HepG2 (cell line): ENCODE measurements around the gene RTN4RL2. TPM values are rescaled to one million over a fixed set of nuclear protein-coding genes. Genes with fewer than 3 reads are reported as not detected.

Experiments
- ARID3A ChIP-seq: IDR thresholded peaks from 2 replicates; pipeline ENCODE4 v1.6.1; 2012; ENCODE audit warnings: low read depth, low read length, improper control_type of control experiment
- BRD4 ChIP-seq: sonication (generic); formaldehyde crosslinking; IDR thresholded peaks from 2 replicates; pipeline ENCODE4 v1.4.0; 2020; ENCODE audit warnings: missing genetic modification reagents
- HNF1B ChIP-seq: sonication (generic); formaldehyde crosslinking; IDR thresholded peaks from 2 replicates; pipeline ENCODE4 v1.5.1; 2020; ENCODE audit warnings: mild to moderate bottlenecking, moderate library complexity, missing genetic modification reagents
- KDM5A ChIP-seq: fragments of 200-600 bp; sonication (generic); IDR thresholded peaks from 2 replicates; pipeline ENCODE4 v1.7.0; 2018; ENCODE audit warnings: antibody characterized with exemption, mild to moderate bottlenecking, low read length, borderline replicate concordance
- REL ChIP-seq: sonication (generic); formaldehyde crosslinking; conservative IDR thresholded peaks from 2 replicates; pipeline ENCODE4 v1.8.0; 2022; ENCODE audit warnings: mild to moderate bottlenecking, missing genetic modification reagents, moderate library complexity
- TBP ChIP-seq: sonication (generic); formaldehyde crosslinking; IDR thresholded peaks from 2 replicates; pipeline ENCODE4 v1.5.0; 2020; ENCODE audit warnings: missing genetic modification reagents
- ZNF326 ChIP-seq: sonication (generic); formaldehyde crosslinking; IDR thresholded peaks from 2 replicates; pipeline ENCODE4 v1.4.0; 2020; ENCODE audit warnings: missing genetic modification reagents, borderline replicate concordance
- ZNF407 ChIP-seq: sonication (generic); formaldehyde crosslinking; IDR thresholded peaks from one replicate; pipeline ENCODE4 v1.5.1; 2020; ENCODE audit warnings: mild to moderate bottlenecking, missing genetic modification reagents; ENCODE audit errors: not compliant biosample characterization
- ZNF614 ChIP-seq: IDR thresholded peaks from 2 replicates; pipeline ENCODE4 v1.6.1; 2018; ENCODE audit warnings: missing biosample characterization, missing genetic modification reagents, inconsistent platforms, borderline replicate concordance
- ZNF687 ChIP-seq: sonication (generic); formaldehyde crosslinking; IDR thresholded peaks from 2 replicates; pipeline ENCODE4 v1.5.1; 2020; ENCODE audit warnings: mild to moderate bottlenecking, missing genetic modification reagents, moderate library complexity
- ZNF768 ChIP-seq: sonication (generic); formaldehyde crosslinking; IDR thresholded peaks from 2 replicates; pipeline ENCODE4 v1.4.0; 2020; ENCODE audit warnings: missing genetic modification reagents
- ZNF777 ChIP-seq: sonication (generic); formaldehyde crosslinking; IDR thresholded peaks from 2 replicates; pipeline ENCODE4 v1.4.0; 2020; ENCODE audit warnings: missing genetic modification reagents
- polyA plus RNA-seq, 8 experiments: library from polyadenylated mRNA; depleted of rRNA in 3 of 8; stranded (reverse) in 7 of 8; unstranded in 1 of 8; fragments of >200 nt; fragmentation: Illumina TruSeq in 4 of 8; extraction: Trizol in 4 of 8; gene quantifications; 2 replicates each; pipeline versions ENCODE4 v1.2.1 to v1.2.3, GENCODE V29; 2011 to 2016; ENCODE audit warnings: low read depth in 4 of 8, missing spikeins in 1 of 8, mixed read lengths in 1 of 8; ENCODE audit not compliant: insufficient read depth in 1 of 8
- total RNA-seq, 5 experiments: library from RNA; depleted of rRNA; stranded (reverse); fragments of >200 nt; fragmentation: Illumina TruSeq; extraction: Trizol; gene quantifications; 2 replicates each; pipeline ENCODE4 v1.2.3, GENCODE V29; 2016; ENCODE audit warnings: low read depth in 1 of 5

The RTN4RL2 gene
- total and polyA plus RNA-seq, 2 of the 13 experiments (the other 11 are each of a cell fraction or from before 2014, with no cell fraction given) = 1.3 to 4.3 TPM

GRCh38 chr11:57434640-57435546, 25.4 kb upstream of the RTN4RL2 start (continued):
- TF ChIP-seq ZNF687 (no peak), ZNF768 (CRISPR knock-in tag) (no peak), KDM5A (no peak), ZNF777 (CRISPR knock-in tag) (no peak), ARID3A (peak; percentile 88), REL (no peak), HNF1B (CRISPR knock-in tag) (no peak), BRD4 (CRISPR knock-in tag) (no peak), ZNF326 (no peak), TBP (no peak), ZNF407 (CRISPR knock-in tag) (no peak), ZNF614 (CRISPR knock-in tag) (peak; percentile 75; the same call in 1 of the 2 replicates)
